ENCODE data around the gene GAB3. TPM values are rescaled to one million over a fixed set of nuclear protein-coding genes. Genes with fewer than 3 reads are reported as not detected.
A peak's percentile ranks its signal among the peaks of the same experiment; 100 is the strongest.

The GAB3 gene
- polyA plus RNA-seq, 1 donor (not counting 4 experiments of a cell fraction or from before 2014, with no cell fraction given): 0.18 TPM

DNA sequence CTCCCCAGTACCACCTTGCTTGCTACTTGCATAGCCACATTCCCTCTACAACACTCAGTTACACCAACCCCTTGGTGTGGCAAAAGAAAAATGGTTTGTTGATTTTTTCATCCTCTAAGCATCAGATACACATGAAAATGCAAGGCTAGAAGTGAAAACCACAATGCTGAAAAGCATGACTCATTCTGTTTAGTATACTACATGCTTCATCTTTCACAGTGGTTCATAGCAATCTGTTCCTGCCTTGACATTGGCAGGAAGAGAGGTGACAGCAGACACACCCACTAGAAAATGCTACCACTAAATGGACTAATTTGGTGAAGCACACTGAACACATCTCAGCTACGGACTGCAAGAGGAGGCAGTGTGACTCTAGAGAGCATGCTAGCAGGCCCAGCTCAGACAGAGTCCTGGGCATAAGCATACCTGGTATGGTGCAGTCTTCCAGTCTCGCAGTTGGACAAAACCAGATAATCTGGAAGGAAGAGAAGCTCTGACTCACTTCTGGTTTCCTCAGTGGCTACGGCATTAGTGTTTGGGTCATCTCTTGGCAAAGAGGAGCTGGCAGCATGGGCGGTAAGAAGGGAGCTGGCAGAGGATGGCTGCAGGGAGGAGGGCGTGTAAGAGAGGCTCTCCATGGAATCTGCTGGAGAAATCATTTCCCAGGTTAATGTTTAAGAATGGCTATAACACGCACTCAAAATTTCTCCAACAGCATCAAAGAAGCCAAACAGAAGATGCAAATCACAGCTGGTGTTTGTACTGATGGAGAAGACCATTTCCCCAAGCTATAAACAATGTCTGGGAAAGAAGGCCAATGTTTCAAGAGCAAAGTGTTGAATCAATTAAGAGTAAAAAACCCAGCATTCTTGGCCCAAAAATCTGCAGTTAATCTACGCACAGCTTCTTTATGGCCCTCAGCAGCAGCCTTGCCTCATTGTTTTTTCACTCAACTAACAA, 37.8 kb downstream of the GAB3 start:
- FAIRE-seq (peak; percentile 29), DNase-seq (ENCODE audit: low read depth, low spot score) (no peak)
- no peaks in the 10 kb centered on the region for H3K36me3 ChIP-seq (ENCODE audit: control insufficient read depth in 2 of 2, extremely low read depth in 1 of 2, insufficient read depth in 2 of 2, low read length in 2 of 2)
- no peak for TF ChIP-seq EZH2 (IDR thresholded peaks at IDR 0.05; ENCODE audit: low read length)
- no peaks in the 10 kb centered on the region for H3K79me2 ChIP-seq (ENCODE audit: control insufficient read depth, insufficient read depth, low read length)
- H3K4me2 ChIP-seq (ENCODE audit: control insufficient read depth, extremely low read depth, insufficient read depth, low read depth, low read length): no peak overlapping the region
- H2AFZ ChIP-seq (ENCODE audit: control insufficient read depth, low read length): no peak overlapping the region
- no peak overlapping the region for H3K27ac ChIP-seq (ENCODE audit: control insufficient read depth, insufficient read depth, low read length)
- H3K27me3 ChIP-seq (ENCODE audit: control insufficient read depth, extremely low read depth, insufficient read depth, low read length): no peaks in the 10 kb centered on the region
- H3K9me3 ChIP-seq (ENCODE audit: control insufficient read depth, low read depth, low read length): no peaks in the 10 kb centered on the region
- H4K20me1 ChIP-seq (ENCODE audit: control insufficient read depth, extremely low read depth, insufficient read depth, low read length): no peaks in the 10 kb centered on the region
- dilution Hi-C loops (cut with MboI; ENCODE audit: extremely low pct_ligation_motif_present, low sequenced_read_pairs): no loop called here
- H3K4me1 ChIP-seq (ENCODE audit: control insufficient read depth, extremely low read depth, insufficient read depth, low read length): peaks cover 9% of the 10 kb centered on the region
- H3K9ac ChIP-seq (ENCODE audit: control insufficient read depth, extremely low read depth, insufficient read depth, low read length): no peak overlapping the region
- no peak overlapping the region for H3K4me3 ChIP-seq (ENCODE audit: control insufficient read depth in 2 of 3, extremely low read depth in 1 of 3, insufficient read depth in 2 of 3, low read depth in 1 of 3, low read length in 3 of 3)
- no peaks in the 10 kb centered on the region for H3K9me1 ChIP-seq (ENCODE audit: control insufficient read depth, extremely low read depth, insufficient read depth, low read length)

DNA sequence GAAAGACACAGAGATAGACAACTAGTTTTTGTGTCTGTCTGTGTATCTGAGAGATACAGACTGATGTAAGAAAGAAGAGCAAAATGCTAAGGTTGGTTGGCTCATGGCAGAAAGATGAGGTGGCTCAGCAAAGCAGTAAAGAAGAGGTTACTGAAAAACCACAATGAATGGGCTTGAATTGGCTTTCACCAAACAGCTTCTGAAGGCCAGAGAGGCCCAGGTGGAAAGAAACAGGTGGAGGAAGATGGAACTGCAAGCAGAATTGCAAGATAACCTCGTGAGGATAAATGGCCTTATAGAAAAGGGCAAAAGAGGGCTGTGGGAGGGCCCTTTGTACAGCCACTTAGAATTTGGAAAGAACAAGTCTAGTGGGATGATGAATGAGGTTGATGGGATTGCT, 39.6 kb downstream of the GAB3 start:
- dilution Hi-C loops (cut with MboI; ENCODE audit: extremely low pct_ligation_motif_present, low sequenced_read_pairs): no loop called here
- Histone ChIP-seq H3K4me3 (ENCODE audit: control insufficient read depth in 2 of 3, extremely low read depth in 1 of 3, insufficient read depth in 2 of 3, low read depth in 1 of 3, low read length in 3 of 3) (no peak overlapping the region), H3K27ac (ENCODE audit: control insufficient read depth, insufficient read depth, low read length) (no peak overlapping the region), H3K9ac (ENCODE audit: control insufficient read depth, extremely low read depth, insufficient read depth, low read length) (no peak overlapping the region), H2AFZ (ENCODE audit: control insufficient read depth, low read length) (no peak overlapping the region), H3K4me1 (ENCODE audit: control insufficient read depth, extremely low read depth, insufficient read depth, low read length) (peaks cover 9% of the 10 kb centered on the region), H4K20me1 (ENCODE audit: control insufficient read depth, extremely low read depth, insufficient read depth, low read length) (no peaks in the 10 kb centered on the region), H3K9me1 (ENCODE audit: control insufficient read depth, extremely low read depth, insufficient read depth, low read length) (no peaks in the 10 kb centered on the region), H3K27me3 (ENCODE audit: control insufficient read depth, extremely low read depth, insufficient read depth, low read length) (no peaks in the 10 kb centered on the region), H3K4me2 (ENCODE audit: control insufficient read depth, extremely low read depth, insufficient read depth, low read depth, low read length) (no peak overlapping the region), H3K9me3 (ENCODE audit: control insufficient read depth, low read depth, low read length) (no peaks in the 10 kb centered on the region), H3K79me2 (ENCODE audit: control insufficient read depth, insufficient read depth, low read length) (no peaks in the 10 kb centered on the region), H3K36me3 (ENCODE audit: control insufficient read depth in 2 of 2, extremely low read depth in 1 of 2, insufficient read depth in 2 of 2, low read length in 2 of 2) (no peaks in the 10 kb centered on the region)
- TF ChIP-seq EZH2 (IDR thresholded peaks at IDR 0.05; ENCODE audit: low read length): no peak
- TF ChIP-seq, protein P1, sequence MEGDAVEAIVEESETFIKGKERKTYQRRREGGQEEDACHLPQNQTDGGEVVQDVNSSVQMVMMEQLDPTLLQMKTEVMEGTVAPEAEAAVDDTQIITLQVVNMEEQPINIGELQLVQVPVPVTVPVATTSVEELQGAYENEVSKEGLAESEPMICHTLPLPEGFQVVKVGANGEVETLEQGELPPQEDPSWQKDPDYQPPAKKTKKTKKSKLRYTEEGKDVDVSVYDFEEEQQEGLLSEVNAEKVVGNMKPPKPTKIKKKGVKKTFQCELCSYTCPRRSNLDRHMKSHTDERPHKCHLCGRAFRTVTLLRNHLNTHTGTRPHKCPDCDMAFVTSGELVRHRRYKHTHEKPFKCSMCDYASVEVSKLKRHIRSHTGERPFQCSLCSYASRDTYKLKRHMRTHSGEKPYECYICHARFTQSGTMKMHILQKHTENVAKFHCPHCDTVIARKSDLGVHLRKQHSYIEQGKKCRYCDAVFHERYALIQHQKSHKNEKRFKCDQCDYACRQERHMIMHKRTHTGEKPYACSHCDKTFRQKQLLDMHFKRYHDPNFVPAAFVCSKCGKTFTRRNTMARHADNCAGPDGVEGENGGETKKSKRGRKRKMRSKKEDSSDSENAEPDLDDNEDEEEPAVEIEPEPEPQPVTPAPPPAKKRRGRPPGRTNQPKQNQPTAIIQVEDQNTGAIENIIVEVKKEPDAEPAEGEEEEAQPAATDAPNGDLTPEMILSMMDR (optimal IDR thresholded peaks at IDR 0.05 in 1 of 3, IDR thresholded peaks at IDR 0.05 in 1 of 3, conservative IDR thresholded peaks at IDR 0.05 in 1 of 3; ENCODE audit: extremely low read depth in 1 of 3, insufficient read depth in 2 of 3, low read length in 3 of 3): no peak
- no peak for DNase-seq (ENCODE audit: low read depth, low spot score)
- no peak for FAIRE-seq

All from keratinocyte (primary cell).